ENCODE measurements around the gene EML4.

DNA sequence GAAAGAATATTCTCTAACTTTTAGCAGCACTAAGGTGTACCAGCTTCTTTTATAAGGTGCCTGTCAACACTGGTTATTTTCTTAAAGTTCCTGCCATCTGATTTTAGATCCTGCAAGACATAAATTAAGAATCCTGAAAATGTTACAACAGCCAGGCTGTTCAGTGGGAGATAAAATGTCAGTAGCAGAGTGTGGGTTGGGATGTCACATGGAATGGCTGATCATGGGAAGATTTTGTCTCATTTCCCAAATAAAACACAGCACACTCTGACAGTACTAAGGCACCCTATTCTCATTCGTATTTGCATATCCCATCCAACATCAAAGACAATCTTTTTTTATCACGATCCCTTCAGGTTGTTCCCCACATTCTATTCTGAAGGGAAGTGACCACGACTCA lies 194.3 kb downstream of the EML4 start:
- no peak for TF ChIP-seq EZH2 (IDR thresholded peaks at IDR 0.05; ENCODE audit: borderline replicate concordance, low read depth, low read length, poor library complexity, severe bottlenecking)
- TF ChIP-seq, protein P1, sequence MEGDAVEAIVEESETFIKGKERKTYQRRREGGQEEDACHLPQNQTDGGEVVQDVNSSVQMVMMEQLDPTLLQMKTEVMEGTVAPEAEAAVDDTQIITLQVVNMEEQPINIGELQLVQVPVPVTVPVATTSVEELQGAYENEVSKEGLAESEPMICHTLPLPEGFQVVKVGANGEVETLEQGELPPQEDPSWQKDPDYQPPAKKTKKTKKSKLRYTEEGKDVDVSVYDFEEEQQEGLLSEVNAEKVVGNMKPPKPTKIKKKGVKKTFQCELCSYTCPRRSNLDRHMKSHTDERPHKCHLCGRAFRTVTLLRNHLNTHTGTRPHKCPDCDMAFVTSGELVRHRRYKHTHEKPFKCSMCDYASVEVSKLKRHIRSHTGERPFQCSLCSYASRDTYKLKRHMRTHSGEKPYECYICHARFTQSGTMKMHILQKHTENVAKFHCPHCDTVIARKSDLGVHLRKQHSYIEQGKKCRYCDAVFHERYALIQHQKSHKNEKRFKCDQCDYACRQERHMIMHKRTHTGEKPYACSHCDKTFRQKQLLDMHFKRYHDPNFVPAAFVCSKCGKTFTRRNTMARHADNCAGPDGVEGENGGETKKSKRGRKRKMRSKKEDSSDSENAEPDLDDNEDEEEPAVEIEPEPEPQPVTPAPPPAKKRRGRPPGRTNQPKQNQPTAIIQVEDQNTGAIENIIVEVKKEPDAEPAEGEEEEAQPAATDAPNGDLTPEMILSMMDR (conservative IDR thresholded peaks at IDR 0.05; ENCODE audit: low read depth, low read length) = no peak

Data from A673 (cell line).